AG08395 (cell line): ENCODE data around the gene RBM11.

Experiments
- DNase-seq: peaks from one replicate; pipeline ENCODE4 v3.0.0; 2012; ENCODE audit warnings: mixed read lengths, low spot score

The RBM11 gene

DNA sequence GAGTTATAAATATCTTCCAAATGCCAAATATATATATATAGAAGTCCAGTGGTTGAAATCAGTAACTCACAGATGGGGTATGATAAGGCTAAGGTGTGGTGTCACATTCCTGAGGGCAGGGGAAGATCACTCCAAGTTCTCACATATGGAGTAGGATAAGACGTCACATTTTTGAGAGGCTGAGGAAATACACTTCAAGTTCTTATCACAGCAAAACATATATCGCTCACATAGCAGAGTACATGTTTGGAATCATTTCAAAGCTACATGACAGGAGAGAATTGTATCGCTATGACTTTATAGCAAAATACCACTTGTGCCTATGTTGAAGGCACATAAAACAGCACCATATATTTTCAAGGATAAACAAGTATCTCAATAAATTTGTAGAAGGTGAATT, 55.1 kb downstream of the RBM11 start:
- no peak for DNase-seq

DNA sequence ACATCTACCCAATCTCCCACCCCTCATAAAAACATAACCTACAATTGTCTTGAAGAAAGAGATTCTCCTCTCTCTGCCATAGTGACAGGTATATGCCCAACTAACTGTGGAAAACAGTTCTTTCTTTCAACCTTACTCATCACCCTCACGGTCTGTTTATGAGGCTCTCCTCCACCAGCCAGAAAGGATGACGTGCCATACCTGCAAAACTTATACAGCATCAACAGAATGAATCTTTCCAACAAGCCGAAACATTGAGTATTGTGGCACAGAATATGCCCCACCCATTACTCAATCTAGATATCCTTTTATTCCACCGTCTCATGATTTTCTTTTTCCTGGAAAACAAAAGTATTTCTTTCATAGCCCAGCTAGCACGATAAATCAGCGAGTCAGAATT, 55.7 kb downstream of the RBM11 start:
- no peak for DNase-seq

DNA sequence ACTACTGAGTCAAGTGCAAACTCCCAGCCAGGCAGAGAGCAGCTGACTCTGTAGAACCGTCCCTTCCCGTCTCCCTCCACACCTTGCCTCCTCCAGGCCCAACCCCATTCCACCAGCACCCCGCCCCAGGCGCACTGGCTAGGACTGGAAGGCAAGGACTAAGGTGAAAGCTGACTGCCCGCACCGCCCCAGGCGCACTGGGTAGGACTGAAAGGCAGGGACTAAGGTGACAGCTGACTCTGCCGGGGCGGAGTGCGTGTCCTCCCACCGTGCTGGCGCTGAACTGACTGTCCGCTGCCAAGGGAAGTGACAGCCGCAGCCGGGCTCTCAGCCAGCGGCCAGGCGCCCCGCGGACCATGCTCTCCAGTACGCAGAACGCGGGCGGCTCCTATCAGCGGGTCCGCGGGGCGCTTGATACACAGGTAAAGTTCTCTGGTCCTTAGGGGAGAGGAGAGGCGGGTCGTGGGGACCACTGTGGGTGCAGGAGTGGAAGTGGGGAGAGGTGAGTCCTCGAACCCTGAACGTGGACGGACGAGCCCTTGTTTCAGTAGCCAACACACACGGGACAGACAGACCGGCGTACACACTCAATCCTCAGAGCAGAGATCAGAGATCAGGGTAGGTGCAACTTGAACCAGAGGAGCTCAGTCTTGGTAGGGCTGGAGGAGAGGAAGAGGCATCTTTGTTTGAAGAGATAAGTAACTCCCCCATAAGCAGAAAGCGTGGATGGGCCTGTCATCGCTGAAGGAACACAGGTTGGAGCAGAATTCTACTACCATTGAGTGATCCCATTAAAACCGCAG, 58.0 kb downstream of the RBM11 start:
- DNase-seq: no peak

DNA sequence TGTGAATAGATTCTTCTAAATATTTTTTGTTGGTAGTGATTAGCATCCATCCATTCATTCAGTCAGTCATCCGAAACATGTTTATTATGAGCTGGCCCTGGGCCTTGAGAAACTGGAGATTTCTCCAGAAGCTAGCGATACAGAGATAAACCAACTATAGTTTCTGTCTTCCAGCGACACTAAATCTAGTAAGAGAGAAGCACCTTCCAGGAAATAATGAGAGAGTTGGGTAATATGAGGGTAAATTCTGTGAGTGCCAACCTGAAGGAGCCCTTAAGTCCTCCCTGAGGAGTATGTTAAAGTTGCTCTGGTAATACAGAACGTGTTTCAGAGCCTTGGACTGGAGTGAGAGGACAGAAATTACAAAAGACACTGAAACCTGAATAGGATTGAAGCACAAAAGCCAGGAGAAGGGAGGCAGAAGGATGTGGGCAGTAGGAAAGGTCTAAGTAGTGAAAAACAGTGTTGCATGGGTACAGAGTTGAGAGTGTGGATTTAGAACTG, 59.8 kb downstream of the RBM11 start:
- DNase-seq: no peak
